HEK293 (cell line): ENCODE data around the gene ARHGAP10.

Source experiments
- CTCF ChIP-seq: fragments of 450-650 bp; formaldehyde crosslinking; IDR thresholded peaks from 2 replicates; pipeline ENCODE4 v1.5.1; 2016; ENCODE audit warnings: missing biosample characterization, missing genetic modification characterization
- GLIS1 ChIP-seq: fragments of 450-650 bp; formaldehyde crosslinking; IDR thresholded peaks from 2 replicates; pipeline ENCODE4 v1.5.1; 2016; ENCODE audit warnings: missing biosample characterization, missing genetic modification characterization
- HOXA7 ChIP-seq: sonication (generic); formaldehyde crosslinking; IDR thresholded peaks from 2 replicates; pipeline ENCODE4 v1.8.1; 2022; ENCODE audit warnings: missing genetic modification reagents, borderline replicate concordance
- PATZ1 ChIP-seq: fragments of 450-650 bp; formaldehyde crosslinking; IDR thresholded peaks from 2 replicates; pipeline ENCODE4 v1.5.1; 2016; ENCODE audit warnings: missing biosample characterization, missing genetic modification characterization
- PRDM10 ChIP-seq: fragments of 450-650 bp; formaldehyde crosslinking; IDR thresholded peaks from 2 replicates; pipeline ENCODE4 v1.5.1; 2016; ENCODE audit warnings: missing biosample characterization, missing genetic modification characterization
- REST ChIP-seq: fragments of 450-650 bp; formaldehyde crosslinking; IDR thresholded peaks from 2 replicates; pipeline ENCODE4 v1.5.1; 2016; ENCODE audit warnings: missing biosample characterization, missing genetic modification characterization
- ZBTB17 ChIP-seq: fragments of 450-650 bp; formaldehyde crosslinking; IDR thresholded peaks from 2 replicates; pipeline ENCODE4 v1.5.1; 2016; ENCODE audit warnings: missing biosample characterization, missing genetic modification characterization
- ZBTB6 ChIP-seq: fragments of 450-650 bp; formaldehyde crosslinking; IDR thresholded peaks from 2 replicates; pipeline ENCODE4 v1.5.1; 2017; ENCODE audit warnings: missing biosample characterization, missing genetic modification characterization
- ZEB2 ChIP-seq: fragments of 450-650 bp; formaldehyde crosslinking; IDR thresholded peaks from 2 replicates; pipeline ENCODE4 v1.5.1; 2016; ENCODE audit warnings: missing biosample characterization, missing genetic modification characterization
- ZNF302 ChIP-seq: fragments of 450-650 bp; formaldehyde crosslinking; IDR thresholded peaks from 2 replicates; pipeline ENCODE4 v1.5.1; 2016; ENCODE audit warnings: missing biosample characterization, missing genetic modification characterization, low read depth
- ZSCAN4 ChIP-seq: fragments of 450-650 bp; formaldehyde crosslinking; IDR thresholded peaks from 2 replicates; pipeline ENCODE4 v1.5.1; 2017; ENCODE audit warnings: missing biosample characterization, missing genetic modification characterization

- TF ChIP-seq ZSCAN4 (tag by site-specific recombination) = no peak
- no peak for TF ChIP-seq ZNF302 (tag by site-specific recombination)
- TF ChIP-seq CTCF = no peak
- TF ChIP-seq REST (tag by site-specific recombination) = no peak
- no peak for TF ChIP-seq GLIS1
- no peak for TF ChIP-seq PRDM10
- no peak for TF ChIP-seq ZBTB6 (tag by site-specific recombination)
- no peak for TF ChIP-seq HOXA7
- no peak for TF ChIP-seq ZEB2 (tag by site-specific recombination)
- no peak for TF ChIP-seq PATZ1 (tag by site-specific recombination)
- TF ChIP-seq ZBTB17 (tag by site-specific recombination) = no peak
These were observed 23.8 kb downstream of the ARHGAP10 start for GRCh38 chr4:147755561-147756295.
